NCI-H2029 treated with DMSO at 0.1 percent for 48 hours (cell line): ENCODE results near the gene FHDC1.

Experiments used
- DNase-seq: peaks from one replicate; lab custom pipeline; 2025; lab: John Stamatoyannopoulos, UW

Gene FHDC1

GRCh38 chr4:152957437-152958171 is 21.5 kb downstream of the FHDC1 start:
- no peak for DNase-seq

GRCh38 chr4:152959080-152959479 is 23.0 kb downstream of the FHDC1 start:
- no peak for DNase-seq

- DNase-seq = no peak
Measured at GRCh38 chr4:152960082-152960481, 24.0 kb downstream of the FHDC1 start.

- DNase-seq = no peak
Measured at GRCh38 chr4:152961014-152961772, 25.1 kb downstream of the FHDC1 start.

GRCh38 chr4:152961773-152962115 is 25.6 kb downstream of the FHDC1 start:
- no peak for DNase-seq

GRCh38 chr4:152962150-152962549 is 26.0 kb downstream of the FHDC1 start:
- DNase-seq = no peak

GRCh38 chr4:152964335-152964734 is 28.2 kb downstream of the FHDC1 start:
- no peak for DNase-seq

- DNase-seq = no peak
Measured at GRCh38 chr4:152965611-152966010, 29.5 kb downstream of the FHDC1 start.

- no peak for DNase-seq
Measured at GRCh38 chr4:152967907-152968306, 31.8 kb downstream of the FHDC1 start.

- no peak for DNase-seq
Measured at GRCh38 chr4:152968806-152969394, 32.8 kb downstream of the FHDC1 start.

- no peak for DNase-seq
Measured at GRCh38 chr4:152970102-152970820, 34.1 kb downstream of the FHDC1 start.

GRCh38 chr4:152971053-152971452 is 34.9 kb downstream of the FHDC1 start:
- no peak for DNase-seq

- no peak for DNase-seq
Measured at GRCh38 chr4:152972821-152973628, 36.9 kb downstream of the FHDC1 start.

- no peak for DNase-seq
Measured at GRCh38 chr4:152973629-152974467, 37.7 kb downstream of the FHDC1 start.

- DNase-seq = no peak
Measured at GRCh38 chr4:152974468-152975379, 38.6 kb downstream of the FHDC1 start.

GRCh38 chr4:152975380-152976211 is 39.5 kb downstream of the FHDC1 start:
- DNase-seq = no peak

- no peak for DNase-seq
Measured at GRCh38 chr4:152976212-152976761, 40.2 kb downstream of the FHDC1 start.

GRCh38 chr4:152979731-152980330 is 43.7 kb downstream of the FHDC1 start:
- no peak for DNase-seq
